Effector memory CD8-positive, alpha-beta T cell (primary cell): ENCODE results near the gene MACROD2.

Source experiments
- ATAC-seq: fragments of 150-1000 bp; cut with Tn5 transposase; replicated peaks from 2 replicates; pipeline ENCODE4 v1.10.0; 2021; ENCODE audit warnings: mild to moderate bottlenecking, moderate library complexity
- DNase-seq, 3 experiments: peaks; one replicate each; pipeline ENCODE4 v3.0.0; 2021
- H3K27ac Mint-ChIP-seq, 2 donors: one replicate each; pipeline ENCODE4 v1.8.0; 2022; ENCODE audit warnings: mild to moderate bottlenecking in 2 of 2, mixed read lengths in 2 of 2, moderate library complexity in 2 of 2
- H3K27me3 Mint-ChIP-seq, 2 donors: one replicate each; pipeline ENCODE4 v1.8.0; 2022; ENCODE audit warnings: mixed read lengths in 2 of 2
- H3K36me3 Mint-ChIP-seq: one replicate; pipeline ENCODE4 v1.8.0; 2022; ENCODE audit warnings: mild to moderate bottlenecking, moderate library complexity, mixed read lengths; ENCODE audit not compliant: insufficient read depth
- H3K4me1 Mint-ChIP-seq, 2 donors: one replicate each; pipeline ENCODE4 v1.8.0; 2022; ENCODE audit warnings: low read depth in 2 of 2, mixed read lengths in 2 of 2
- H3K4me3 Mint-ChIP-seq, 2 donors: one replicate each; pipeline ENCODE4 v1.8.0; 2022; ENCODE audit warnings: mild to moderate bottlenecking in 2 of 2, mixed read lengths in 2 of 2, moderate library complexity in 2 of 2
- H3K9me3 Mint-ChIP-seq, 2 donors: one replicate each; pipeline ENCODE4 v1.8.0; 2022; ENCODE audit warnings: mixed read lengths in 2 of 2

Gene MACROD2

GRCh38 chr20:14407336-14407735 is 412.0 kb downstream of the MACROD2 start:
- H3K4me1 Mint-ChIP-seq: no peaks in the 10 kb centered on the region
- H3K27me3 Mint-ChIP-seq: no peaks in the 10 kb centered on the region
- H3K9me3 Mint-ChIP-seq: peaks cover 0 to 11% of the 10 kb centered on the region in 2 donors
- H3K27ac Mint-ChIP-seq: no peak overlapping the region
- DNase-seq: no peak
- no peak overlapping the region for H3K4me3 Mint-ChIP-seq
- H3K36me3 Mint-ChIP-seq: no peaks in the 10 kb centered on the region
- ATAC-seq: no peak

GRCh38 chr20:14410869-14411555 is 415.7 kb downstream of the MACROD2 start:
- ATAC-seq: no peak
- H3K4me3 Mint-ChIP-seq: no peak overlapping the region
- no peak for DNase-seq
- H3K9me3 Mint-ChIP-seq: peaks cover 0 to 14% of the 10 kb centered on the region in 2 donors
- no peaks in the 10 kb centered on the region for H3K4me1 Mint-ChIP-seq
- no peaks in the 10 kb centered on the region for H3K27me3 Mint-ChIP-seq
- no peak overlapping the region for H3K27ac Mint-ChIP-seq
- H3K36me3 Mint-ChIP-seq: no peaks in the 10 kb centered on the region

- no peak for DNase-seq
- H3K27ac Mint-ChIP-seq: no peak overlapping the region
- peaks cover 0 to 13% of the 10 kb centered on the region in 2 donors for H3K9me3 Mint-ChIP-seq
- no peaks in the 10 kb centered on the region for H3K27me3 Mint-ChIP-seq
- no peaks in the 10 kb centered on the region for H3K4me1 Mint-ChIP-seq
- H3K4me3 Mint-ChIP-seq: no peak overlapping the region
- H3K36me3 Mint-ChIP-seq: no peaks in the 10 kb centered on the region
- no peak for ATAC-seq
Observed at GRCh38 chr20:14412065-14412681, 416.9 kb downstream of the MACROD2 start.

GRCh38 chr20:14413835-14414234 is 418.5 kb downstream of the MACROD2 start:
- no peak for ATAC-seq
- no peaks in the 10 kb centered on the region for H3K4me1 Mint-ChIP-seq
- no peaks in the 10 kb centered on the region for H3K36me3 Mint-ChIP-seq
- no peak for DNase-seq
- peaks cover 0 to 12% of the 10 kb centered on the region in 2 donors for H3K9me3 Mint-ChIP-seq
- H3K27me3 Mint-ChIP-seq: no peaks in the 10 kb centered on the region
- H3K27ac Mint-ChIP-seq: no peak overlapping the region
- H3K4me3 Mint-ChIP-seq: no peak overlapping the region

- H3K9me3 Mint-ChIP-seq: peaks cover 0 to 9% of the 10 kb centered on the region in 2 donors
- no peak overlapping the region for H3K27ac Mint-ChIP-seq
- H3K4me1 Mint-ChIP-seq: no peaks in the 10 kb centered on the region
- ATAC-seq (no peak), DNase-seq (no peak)
- no peaks in the 10 kb centered on the region for H3K36me3 Mint-ChIP-seq
- no peak overlapping the region for H3K4me3 Mint-ChIP-seq
- H3K27me3 Mint-ChIP-seq: no peaks in the 10 kb centered on the region
Observed at GRCh38 chr20:14414560-14414959, 419.2 kb downstream of the MACROD2 start.

- peaks cover 0 to 9% of the 10 kb centered on the region in 2 donors for H3K9me3 Mint-ChIP-seq
- H3K4me3 Mint-ChIP-seq: no peak overlapping the region
- H3K36me3 Mint-ChIP-seq: no peaks in the 10 kb centered on the region
- no peaks in the 10 kb centered on the region for H3K27me3 Mint-ChIP-seq
- DNase-seq (no peak), ATAC-seq (no peak)
- no peak overlapping the region for H3K27ac Mint-ChIP-seq
- H3K4me1 Mint-ChIP-seq: no peaks in the 10 kb centered on the region
Observed at GRCh38 chr20:14415467-14415866, 420.2 kb downstream of the MACROD2 start.

GRCh38 chr20:14418376-14418775 is 423.1 kb downstream of the MACROD2 start:
- Mint-ChIP-seq H3K27ac (no peak overlapping the region), H3K4me1 (no peaks in the 10 kb centered on the region), H3K9me3 (peaks cover 0 to 7% of the 10 kb centered on the region in 2 donors), H3K36me3 (no peaks in the 10 kb centered on the region), H3K4me3 (no peak overlapping the region), H3K27me3 (no peaks in the 10 kb centered on the region)
- no peak for ATAC-seq
- no peak for DNase-seq

GRCh38 chr20:14422892-14423291 is 427.6 kb downstream of the MACROD2 start:
- Mint-ChIP-seq H3K27ac (no peak overlapping the region), H3K4me3 (no peak overlapping the region), H3K36me3 (no peaks in the 10 kb centered on the region), H3K9me3 (peaks cover 7% of the 10 kb centered on the region in 2 donors), H3K27me3 (no peaks in the 10 kb centered on the region), H3K4me1 (no peaks in the 10 kb centered on the region)
- ATAC-seq (no peak), DNase-seq (no peak)

- H3K4me3 Mint-ChIP-seq: no peak overlapping the region
- no peak for ATAC-seq
- no peaks in the 10 kb centered on the region for H3K27me3 Mint-ChIP-seq
- H3K9me3 Mint-ChIP-seq: peaks cover 10 to 20% of the 10 kb centered on the region in 2 donors
- no peak overlapping the region for H3K27ac Mint-ChIP-seq
- H3K4me1 Mint-ChIP-seq: no peaks in the 10 kb centered on the region
- no peaks in the 10 kb centered on the region for H3K36me3 Mint-ChIP-seq
- DNase-seq: no peak
Observed at GRCh38 chr20:14431568-14431967, 436.3 kb downstream of the MACROD2 start.

- DNase-seq (no peak), ATAC-seq (no peak)
- Mint-ChIP-seq H3K27ac (no peak overlapping the region), H3K9me3 (peaks cover 9 to 20% of the 10 kb centered on the region in 2 donors), H3K36me3 (no peaks in the 10 kb centered on the region), H3K4me1 (no peaks in the 10 kb centered on the region), H3K4me3 (no peak overlapping the region), H3K27me3 (no peaks in the 10 kb centered on the region)
Observed at GRCh38 chr20:14432085-14432484, 436.8 kb downstream of the MACROD2 start.

GRCh38 chr20:14432597-14432996 is 437.3 kb downstream of the MACROD2 start:
- no peak for DNase-seq
- H3K27ac Mint-ChIP-seq: no peak overlapping the region
- H3K27me3 Mint-ChIP-seq: no peaks in the 10 kb centered on the region
- H3K36me3 Mint-ChIP-seq: no peaks in the 10 kb centered on the region
- no peak overlapping the region for H3K4me3 Mint-ChIP-seq
- no peak for ATAC-seq
- no peaks in the 10 kb centered on the region for H3K4me1 Mint-ChIP-seq
- peaks cover 8 to 20% of the 10 kb centered on the region in 2 donors for H3K9me3 Mint-ChIP-seq

- no peak overlapping the region for H3K4me3 Mint-ChIP-seq
Observed at GRCh38 chr20:14434384-14435136, 439.2 kb downstream of the MACROD2 start.

GRCh38 chr20:14441201-14441600 is 445.9 kb downstream of the MACROD2 start:
- H3K4me3 Mint-ChIP-seq: no peak overlapping the region
- H3K27me3 Mint-ChIP-seq: no peaks in the 10 kb centered on the region
- no peaks in the 10 kb centered on the region for H3K36me3 Mint-ChIP-seq
- no peak overlapping the region for H3K27ac Mint-ChIP-seq
- DNase-seq (no peak), ATAC-seq (no peak)
- H3K4me1 Mint-ChIP-seq: no peaks in the 10 kb centered on the region
- peaks cover 4 to 13% of the 10 kb centered on the region in 2 donors for H3K9me3 Mint-ChIP-seq

More at GRCh38 chr20:14434384-14435136, 439.2 kb downstream of the MACROD2 start:
- Mint-ChIP-seq H3K4me1 (no peaks in the 10 kb centered on the region), H3K27me3 (no peaks in the 10 kb centered on the region), H3K9me3 (peaks cover 10 to 20% of the 10 kb centered on the region in 2 donors), H3K27ac (no peak overlapping the region), H3K36me3 (no peaks in the 10 kb centered on the region)
- DNase-seq (no peak), ATAC-seq (no peak)

- no peaks in the 10 kb centered on the region for H3K36me3 Mint-ChIP-seq
Observed at GRCh38 chr20:14444106-14444505, 448.8 kb downstream of the MACROD2 start.

More at GRCh38 chr20:14444106-14444505, 448.8 kb downstream of the MACROD2 start:
- ATAC-seq (no peak), DNase-seq (no peak)
- Mint-ChIP-seq H3K9me3 (peaks cover 8 to 13% of the 10 kb centered on the region in 2 donors), H3K4me3 (no peak overlapping the region), H3K27me3 (no peaks in the 10 kb centered on the region), H3K4me1 (no peaks in the 10 kb centered on the region), H3K27ac (no peak overlapping the region)
